Activated T-cell treated with anti-CD3 and anti-CD28 coated beads for 48 hours (primary cell): ENCODE data around the gene TUBB.
"Not testable (repeated sequence)": the region's sequence is repeated elsewhere in the genome, so short reads cannot be mapped to it uniquely, and the experiment has no call there.

Experiments used
- DNase-seq: peaks from one replicate; pipeline ENCODE4 v3.0.0-alpha.2; 2020; ENCODE audit warnings: low read depth

Gene TUBB

GRCh38 chr6:30717845-30718720 is 2.1 kb upstream of the TUBB start:
- DNase-seq, result not testable (repeated sequence)

GRCh38 chr6:30719356-30719755 is 796 bp upstream of the TUBB start:
- DNase-seq, result no peak

DNA sequence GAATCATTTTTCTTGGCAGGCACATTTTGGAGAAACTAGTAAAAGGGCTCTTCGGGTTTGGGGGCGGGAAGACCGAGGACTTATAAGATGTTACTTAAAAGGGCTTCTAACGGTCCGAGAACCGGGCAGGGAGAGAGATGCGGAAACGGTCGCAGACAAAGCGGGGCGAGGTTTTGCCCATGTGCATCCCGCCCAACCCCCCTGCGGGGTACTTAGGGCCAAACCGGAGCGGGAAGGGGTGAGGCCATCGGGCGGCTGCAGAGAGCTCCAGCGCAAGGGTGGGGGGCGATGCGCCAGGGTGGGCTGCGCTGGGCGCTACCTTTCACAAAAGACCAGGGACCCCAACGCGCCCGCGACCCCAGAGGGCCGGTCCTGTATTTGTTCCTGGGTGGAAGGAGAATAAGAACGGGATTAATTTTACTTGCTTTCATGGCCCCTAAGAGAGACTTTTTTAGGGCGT is 616 bp downstream of the TUBB start:
- DNase-seq, result no peak

DNA sequence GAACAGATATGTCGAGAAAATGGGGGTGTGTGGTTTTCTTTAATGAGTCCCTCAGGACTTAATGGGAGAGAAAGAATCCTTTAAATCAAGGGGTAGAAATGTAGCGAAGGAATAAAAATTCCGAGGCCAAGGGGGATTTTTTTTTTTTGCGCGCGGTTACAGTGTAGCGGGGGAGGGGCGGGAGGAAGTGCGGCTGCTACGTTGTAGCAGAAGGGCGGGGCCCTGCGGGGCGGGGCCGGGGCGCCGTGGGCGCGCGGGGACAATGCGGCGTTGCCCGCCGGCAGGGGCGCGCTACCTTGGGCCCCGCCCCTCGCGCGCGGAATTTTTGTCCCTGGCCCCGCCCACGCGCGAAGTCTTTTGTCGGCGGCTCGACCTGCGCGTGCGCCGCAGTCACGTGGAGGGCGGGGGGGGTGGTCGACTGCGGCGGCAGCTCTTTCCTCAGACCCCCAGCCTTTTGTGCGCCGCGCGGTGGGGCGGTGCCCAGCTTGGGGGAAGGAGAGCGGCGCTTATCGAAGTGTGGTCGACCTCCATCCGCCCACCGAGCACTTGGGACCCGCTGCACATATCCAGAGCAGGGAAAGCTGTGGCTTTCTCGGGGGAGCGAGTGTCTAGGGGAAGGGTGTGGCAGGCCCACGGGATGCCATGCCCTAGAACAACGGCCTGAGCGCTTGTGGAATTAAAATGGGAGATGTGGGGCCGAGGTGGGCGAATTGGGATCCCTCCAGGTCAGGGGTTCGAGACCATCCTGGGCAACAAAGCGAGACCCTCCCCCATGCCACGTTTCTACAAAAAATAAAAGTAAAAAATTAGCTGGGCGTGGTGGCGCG is 1.3 kb downstream of the TUBB start:
- DNase-seq, result peak; percentile 98

DNA sequence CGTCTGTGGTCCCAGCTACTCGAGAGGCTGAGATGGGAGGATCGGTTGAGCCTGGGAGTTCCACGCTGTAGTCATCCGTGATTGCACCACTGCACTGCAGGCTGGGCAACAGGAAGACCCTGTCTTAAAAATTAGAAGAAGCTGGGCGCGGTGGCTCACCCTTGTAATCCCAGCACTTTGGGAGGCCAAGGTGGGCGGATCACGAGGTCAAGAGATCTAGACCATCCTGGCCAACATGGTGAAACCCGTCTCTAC is 1.8 kb downstream of the TUBB start:
- DNase-seq, result not testable (repeated sequence)

- DNase-seq, result peak; percentile 80
Observed at GRCh38 chr6:30722280-30723112, 2.3 kb downstream of the TUBB start.

DNA sequence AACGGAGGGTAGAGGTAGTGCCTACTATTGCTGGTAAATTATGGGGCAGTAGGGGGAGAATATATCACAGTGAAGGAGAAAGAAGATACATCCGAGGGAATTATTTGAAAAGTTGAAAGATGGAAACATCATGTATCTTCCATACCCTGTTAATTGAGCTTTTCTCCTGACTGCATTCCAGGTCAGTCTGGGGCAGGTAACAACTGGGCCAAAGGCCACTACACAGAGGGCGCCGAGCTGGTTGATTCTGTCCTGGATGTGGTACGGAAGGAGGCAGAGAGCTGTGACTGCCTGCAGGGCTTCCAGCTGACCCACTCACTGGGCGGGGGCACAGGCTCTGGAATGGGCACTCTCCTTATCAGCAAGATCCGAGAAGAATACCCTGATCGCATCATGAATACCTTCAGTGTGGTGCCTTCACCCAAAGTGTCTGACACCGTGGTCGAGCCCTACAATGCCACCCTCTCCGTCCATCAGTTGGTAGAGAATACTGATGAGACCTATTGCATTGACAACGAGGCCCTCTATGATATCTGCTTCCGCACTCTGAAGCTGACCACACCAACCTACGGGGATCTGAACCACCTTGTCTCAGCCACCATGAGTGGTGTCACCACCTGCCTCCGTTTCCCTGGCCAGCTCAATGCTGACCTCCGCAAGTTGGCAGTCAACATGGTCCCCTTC is 3.1 kb downstream of the TUBB start:
- DNase-seq, result not testable (repeated sequence)

- DNase-seq, result not testable (repeated sequence)
Observed at GRCh38 chr6:30723843-30724741, 3.9 kb downstream of the TUBB start.

GRCh38 chr6:30724906-30725667 is 4.9 kb downstream of the TUBB start:
- no peak for DNase-seq

- no peak for DNase-seq
Observed at GRCh38 chr6:30725713-30726505, 5.8 kb downstream of the TUBB start.

DNA sequence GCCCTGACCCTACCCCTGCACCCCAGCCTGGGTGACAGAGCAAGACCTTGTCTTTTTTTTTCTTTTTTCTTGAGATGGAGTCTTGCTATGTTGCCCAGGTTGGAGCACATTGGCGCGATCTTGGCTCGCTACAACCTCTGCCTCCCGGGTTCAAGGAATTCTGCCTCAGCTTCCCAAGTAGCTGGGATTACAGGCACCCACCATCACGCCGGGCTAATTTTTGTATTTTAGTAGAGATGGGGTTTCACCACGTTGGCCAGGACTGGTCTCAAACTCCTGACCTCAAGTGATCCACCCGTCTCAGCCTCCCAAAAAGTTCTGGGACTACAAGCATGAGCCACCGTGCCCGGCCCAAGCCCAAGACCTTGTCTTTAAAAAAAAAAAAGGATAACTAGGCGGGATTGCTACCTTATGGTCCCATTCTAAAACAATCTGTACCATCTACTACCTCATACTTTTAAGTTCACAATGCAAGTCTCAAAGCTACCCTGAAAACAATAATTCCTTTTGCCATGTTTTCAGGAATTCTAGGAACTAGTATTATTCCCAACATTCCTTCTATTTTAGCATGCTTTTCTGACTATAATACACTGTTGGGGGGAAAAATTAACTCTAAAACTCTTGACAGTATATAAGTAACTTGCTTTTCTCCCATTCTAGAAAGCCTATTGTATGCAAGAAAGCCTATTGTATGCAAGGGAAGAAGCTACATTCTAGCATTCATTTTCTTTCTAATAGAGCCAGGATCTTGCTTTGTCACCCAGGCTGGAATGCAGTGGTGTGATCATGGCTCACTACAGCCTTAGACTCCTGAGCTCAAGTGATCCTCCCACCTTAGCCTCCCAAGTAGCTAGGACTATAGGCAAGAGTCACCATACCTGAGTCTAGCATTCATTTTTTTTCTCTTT is 6.6 kb downstream of the TUBB start:
- DNase-seq, result no peak

GRCh38 chr6:30727920-30728553 is 7.9 kb downstream of the TUBB start:
- no peak for DNase-seq

- peak; percentile 85 for DNase-seq
Observed at GRCh38 chr6:30730601-30731435, 10.7 kb downstream of the TUBB start.

- no peak for DNase-seq
Observed at GRCh38 chr6:30732237-30732943, 12.2 kb downstream of the TUBB start.

DNA sequence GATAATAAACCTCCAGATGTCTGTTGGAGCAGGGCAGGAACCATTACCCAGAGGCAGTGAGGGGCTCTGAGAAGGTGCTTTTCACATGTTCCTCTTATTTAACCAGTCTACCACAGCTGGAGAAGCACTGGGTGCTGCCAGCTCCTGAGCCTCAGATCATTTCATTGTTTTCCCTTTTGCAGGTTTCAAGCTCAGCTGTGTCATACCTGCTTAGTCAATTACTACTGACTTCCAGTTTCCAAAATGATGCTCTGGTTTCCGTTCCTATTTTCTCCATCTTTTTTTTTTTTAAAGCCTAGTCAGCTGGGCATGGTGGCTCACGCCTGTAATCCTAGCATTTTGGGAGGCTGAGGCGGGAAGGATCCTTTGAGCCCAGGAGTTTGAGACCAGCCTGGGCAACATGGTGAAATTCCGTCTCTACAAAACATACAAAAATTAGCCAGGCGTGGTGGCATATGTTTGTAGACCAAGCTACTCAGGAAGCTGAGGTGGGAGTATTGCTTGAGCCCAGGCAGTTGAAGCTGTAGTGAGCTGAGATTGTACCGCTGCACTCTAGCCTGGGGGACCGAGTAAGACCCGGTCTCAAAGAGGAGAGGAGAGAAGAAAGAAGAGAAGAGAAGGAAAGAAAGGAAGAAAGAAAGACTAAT is 15.6 kb downstream of the TUBB start:
- DNase-seq, result no peak
